Measurements from ENCODE around the gene OR4K15. TPM values are rescaled to one million over a fixed set of nuclear protein-coding genes. Genes with fewer than 3 reads are reported as not detected.

Gene OR4K15
- polyA plus RNA-seq, 1 experiment: not detected

GRCh38 chr14:19974844-19975243 is 547 bp upstream of the OR4K15 start:
- Histone ChIP-seq H3K27me3 (ENCODE audit: control insufficient read depth, insufficient read depth, low read length) (no peaks in the 10 kb centered on the region), H3K4me3 (ENCODE audit: low read depth, low read length) (no peak overlapping the region), H3K27ac (ENCODE audit: low read depth, low read length) (no peak overlapping the region), H3K9me3 (ENCODE audit: control insufficient read depth, insufficient read depth, low read length) (no peaks in the 10 kb centered on the region)
- ChIA-PET CTCF (no interaction called here), POLR2A (no interaction called here)
- DNase-seq (ENCODE audit: low read depth, low spot score): no peak
- TF ChIP-seq, protein P1, sequence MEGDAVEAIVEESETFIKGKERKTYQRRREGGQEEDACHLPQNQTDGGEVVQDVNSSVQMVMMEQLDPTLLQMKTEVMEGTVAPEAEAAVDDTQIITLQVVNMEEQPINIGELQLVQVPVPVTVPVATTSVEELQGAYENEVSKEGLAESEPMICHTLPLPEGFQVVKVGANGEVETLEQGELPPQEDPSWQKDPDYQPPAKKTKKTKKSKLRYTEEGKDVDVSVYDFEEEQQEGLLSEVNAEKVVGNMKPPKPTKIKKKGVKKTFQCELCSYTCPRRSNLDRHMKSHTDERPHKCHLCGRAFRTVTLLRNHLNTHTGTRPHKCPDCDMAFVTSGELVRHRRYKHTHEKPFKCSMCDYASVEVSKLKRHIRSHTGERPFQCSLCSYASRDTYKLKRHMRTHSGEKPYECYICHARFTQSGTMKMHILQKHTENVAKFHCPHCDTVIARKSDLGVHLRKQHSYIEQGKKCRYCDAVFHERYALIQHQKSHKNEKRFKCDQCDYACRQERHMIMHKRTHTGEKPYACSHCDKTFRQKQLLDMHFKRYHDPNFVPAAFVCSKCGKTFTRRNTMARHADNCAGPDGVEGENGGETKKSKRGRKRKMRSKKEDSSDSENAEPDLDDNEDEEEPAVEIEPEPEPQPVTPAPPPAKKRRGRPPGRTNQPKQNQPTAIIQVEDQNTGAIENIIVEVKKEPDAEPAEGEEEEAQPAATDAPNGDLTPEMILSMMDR (IDR thresholded peaks at IDR 0.05; ENCODE audit: low read depth, low read length): no peak

- Histone ChIP-seq H3K27ac (ENCODE audit: low read depth, low read length) (no peak overlapping the region), H3K4me3 (ENCODE audit: low read depth, low read length) (no peak overlapping the region), H3K27me3 (ENCODE audit: control insufficient read depth, insufficient read depth, low read length) (no peaks in the 10 kb centered on the region), H3K9me3 (ENCODE audit: control insufficient read depth, insufficient read depth, low read length) (peaks cover 16% of the 10 kb centered on the region)
- TF ChIP-seq, protein P1 (IDR thresholded peaks at IDR 0.05; ENCODE audit: low read depth, low read length): no peak
- CTCF ChIA-PET: no interaction called here
- no peak for DNase-seq (ENCODE audit: low read depth, low spot score)
- POLR2A ChIA-PET: no interaction called here
These were observed 18.0 kb downstream of the OR4K15 start for GRCh38 chr14:19993438-19993837.

DNA sequence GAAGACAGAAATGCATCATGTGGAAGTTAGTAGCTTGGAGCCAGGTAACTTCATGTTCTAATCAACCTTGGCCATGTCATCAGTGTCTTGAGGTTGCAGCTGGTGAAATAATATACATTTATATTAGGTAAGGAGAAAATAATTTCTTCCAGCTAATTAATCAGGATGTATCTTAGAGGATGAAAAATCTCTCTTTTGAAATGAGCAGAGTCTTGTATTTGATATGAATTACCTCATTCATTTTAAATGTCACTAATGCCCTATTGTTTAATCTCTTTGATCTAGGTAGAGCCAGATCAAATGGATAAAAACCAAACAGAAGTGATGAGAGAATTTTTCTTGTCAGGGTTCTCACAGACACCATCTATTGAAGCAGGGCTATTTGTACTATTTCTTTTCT is 26.5 kb downstream of the OR4K15 start, which contains the start of gene OR4Q2:
OR4Q2 (plus strand) TSS at position 301 of the 400 bp plus-strand sequence.
- H3K27ac ChIP-seq (ENCODE audit: low read depth, low read length): no peak within 1 kb of the TSS
- POLR2A ChIA-PET: no interaction called here
- CTCF ChIA-PET: no interaction called here
- TF ChIP-seq, protein P1 (IDR thresholded peaks at IDR 0.05; ENCODE audit: low read depth, low read length): no peak
- H3K9me3 ChIP-seq (ENCODE audit: control insufficient read depth, insufficient read depth, low read length): peaks cover 10% of the 10 kb centered on the region; the same call in 1 of the 2 replicates
- no peak for DNase-seq (ENCODE audit: low read depth, low spot score)
- no peak within 1 kb of the TSS for H3K4me3 ChIP-seq (ENCODE audit: low read depth, low read length)
- no peaks in the 10 kb centered on the region for H3K27me3 ChIP-seq (ENCODE audit: control insufficient read depth, insufficient read depth, low read length)

DNA sequence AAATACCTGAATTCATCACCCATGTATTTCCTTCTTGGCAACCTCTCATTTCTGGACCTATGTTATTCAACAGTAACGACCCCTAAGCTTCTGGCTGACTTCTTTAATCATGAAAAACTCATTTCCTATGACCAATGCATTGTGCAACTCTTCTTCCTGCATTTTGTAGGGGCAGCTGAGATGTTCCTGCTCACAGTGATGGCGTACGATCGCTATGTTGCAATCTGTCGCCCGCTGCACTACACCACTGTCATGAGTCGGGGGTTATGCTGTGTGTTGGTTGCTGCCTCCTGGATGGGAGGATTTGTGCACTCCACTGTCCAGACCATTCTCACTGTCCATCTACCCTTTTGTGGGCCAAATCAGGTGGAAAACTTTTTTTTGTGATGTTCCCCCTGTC is 26.9 kb downstream of the OR4K15 start:
- no peak for DNase-seq (ENCODE audit: low read depth, low spot score)
- H3K27me3 ChIP-seq (ENCODE audit: control insufficient read depth, insufficient read depth, low read length): no peaks in the 10 kb centered on the region
- no peak overlapping the region for H3K27ac ChIP-seq (ENCODE audit: low read depth, low read length)
- ChIA-PET CTCF (no interaction called here), POLR2A (no interaction called here)
- TF ChIP-seq, protein P1 (IDR thresholded peaks at IDR 0.05; ENCODE audit: low read depth, low read length): no peak
- H3K9me3 ChIP-seq (ENCODE audit: control insufficient read depth, insufficient read depth, low read length): peaks cover 11% of the 10 kb centered on the region; the same call in 1 of the 2 replicates
- no peak overlapping the region for H3K4me3 ChIP-seq (ENCODE audit: low read depth, low read length)

DNA sequence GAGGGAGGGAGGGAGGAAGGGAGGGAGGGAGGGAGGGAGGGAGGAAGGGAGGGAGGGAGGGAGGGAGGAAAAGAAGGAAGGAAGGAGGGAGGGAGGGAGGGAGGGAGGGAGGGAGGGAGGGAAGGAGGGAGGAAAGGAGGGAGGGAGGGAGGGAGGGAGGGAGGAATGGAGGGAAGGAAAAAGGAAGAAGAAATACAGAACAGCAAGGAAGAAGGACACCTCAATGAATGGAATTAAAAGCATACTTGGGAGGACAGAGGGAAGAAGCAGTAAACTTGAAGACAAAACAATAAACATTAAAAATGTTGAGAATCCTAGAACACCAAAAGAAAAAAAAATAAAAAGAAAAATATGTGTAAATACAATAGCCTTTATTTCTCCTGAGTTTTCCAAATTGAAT is 32.8 kb downstream of the OR4K15 start:
- CTCF ChIA-PET: no interaction called here
- TF ChIP-seq, protein P1 (IDR thresholded peaks at IDR 0.05; ENCODE audit: low read depth, low read length): no peak
- POLR2A ChIA-PET: no interaction called here

More for the DNA sequence above, 32.8 kb downstream of the OR4K15 start:
- DNase-seq (ENCODE audit: low read depth, low spot score): no peak
- Histone ChIP-seq H3K4me3 (ENCODE audit: low read depth, low read length) (no peak overlapping the region), H3K27me3 (ENCODE audit: control insufficient read depth, insufficient read depth, low read length) (no peaks in the 10 kb centered on the region), H3K27ac (ENCODE audit: low read depth, low read length) (no peak overlapping the region), H3K9me3 (ENCODE audit: control insufficient read depth, insufficient read depth, low read length) (peaks cover 6% of the 10 kb centered on the region; the same call in 1 of the 2 replicates)
